Mesenchymal stem cell (in vitro differentiated cells and primary cell): ENCODE results near the gene SUN1. TPM values are rescaled to one million over a fixed set of nuclear protein-coding genes. Genes with fewer than 3 reads are reported as not detected.

ENCODE experiments used
- DNase-seq: peaks from one replicate; pipeline ENCODE4 v3.0.0-alpha.2; 2013
- H2AFZ ChIP-seq: one replicate; pipeline ENCODE4 v1.6.1; 2013; ENCODE audit warnings: low read depth, mild to moderate bottlenecking, control low read depth, inconsistent platforms, low read length, moderate library complexity
- H2AK5ac ChIP-seq: 2 replicates; pipeline ENCODE4 v1.6.1; 2013; ENCODE audit warnings: low read length, moderate library complexity, mild to moderate bottlenecking, inconsistent platforms; ENCODE audit not compliant: severe bottlenecking
- H2BK120ac ChIP-seq: one replicate; pipeline ENCODE4 v1.6.1; 2013; ENCODE audit warnings: low read depth, mild to moderate bottlenecking, inconsistent platforms, low read length, moderate library complexity
- H2BK12ac ChIP-seq, 2 experiments: one replicate each; pipeline ENCODE4 v1.6.1; 2013; ENCODE audit warnings: inconsistent platforms in 2 of 2, low read length in 2 of 2, mild to moderate bottlenecking in 2 of 2, moderate library complexity in 2 of 2, control low read depth in 1 of 2
- H2BK15ac ChIP-seq: one replicate; pipeline ENCODE4 v1.6.1; 2013; ENCODE audit warnings: mild to moderate bottlenecking, low read depth, inconsistent platforms; ENCODE audit not compliant: poor library complexity, severe bottlenecking
- H2BK5ac ChIP-seq: 2 replicates; pipeline ENCODE4 v1.6.1; 2013; ENCODE audit warnings: low read depth, mild to moderate bottlenecking, low read length, control low read depth, inconsistent platforms; ENCODE audit not compliant: poor library complexity, severe bottlenecking
- H3K14ac ChIP-seq, 2 experiments: one replicate each; pipeline ENCODE4 v1.6.1; 2013; ENCODE audit warnings: inconsistent platforms in 2 of 2, low read length in 2 of 2, control low read depth in 1 of 2, mild to moderate bottlenecking in 1 of 2, moderate library complexity in 1 of 2
- H3K18ac ChIP-seq, 2 experiments: one replicate each; pipeline ENCODE4 v1.6.1; 2013; ENCODE audit warnings: inconsistent platforms in 2 of 2, low read length in 2 of 2, control low read depth in 1 of 2, low read depth in 1 of 2, mild to moderate bottlenecking in 1 of 2
- H3K23ac ChIP-seq, 2 experiments: one replicate each; pipeline ENCODE4 v1.6.1; 2013; ENCODE audit warnings: inconsistent platforms in 2 of 2, low read length in 2 of 2, mild to moderate bottlenecking in 2 of 2, moderate library complexity in 2 of 2, control low read depth in 1 of 2
- H3K27ac ChIP-seq: 2 replicates; pipeline ENCODE4 v1.5.1; 2013; ENCODE audit warnings: mild to moderate bottlenecking, moderate library complexity, low read length, control low read depth, inconsistent platforms; ENCODE audit not compliant: poor library complexity, severe bottlenecking
- H3K27me3 ChIP-seq, 2 experiments: 2 replicates each; pipeline versions ENCODE4 v1.6.1 to v1.7.0; 2013; ENCODE audit warnings: low read length in 2 of 2, mild to moderate bottlenecking in 2 of 2, moderate library complexity in 2 of 2, control low read depth in 1 of 2, inconsistent platforms in 1 of 2; ENCODE audit not compliant: control insufficient read depth in 1 of 2, insufficient read depth in 1 of 2
- H3K36me3 ChIP-seq, 2 experiments: 2 replicates each; pipeline versions ENCODE4 v1.6.1 to v1.7.0; 2013; ENCODE audit warnings: low read length in 2 of 2, control low read depth in 1 of 2, inconsistent platforms in 1 of 2, low read depth in 1 of 2, mild to moderate bottlenecking in 1 of 2; ENCODE audit not compliant: insufficient read depth in 2 of 2, control insufficient read depth in 1 of 2
- H3K4ac ChIP-seq, 2 experiments: one replicate each; pipeline ENCODE4 v1.6.1; 2013; ENCODE audit warnings: inconsistent platforms in 2 of 2, low read length in 2 of 2, mild to moderate bottlenecking in 2 of 2, moderate library complexity in 2 of 2, control low read depth in 1 of 2, low read depth in 1 of 2
- H3K4me1 ChIP-seq: 2 replicates; pipeline ENCODE4 v1.6.1; 2013; ENCODE audit warnings: low read depth, low read length, control low read depth; ENCODE audit not compliant: control insufficient read depth, insufficient read depth
- H3K4me2 ChIP-seq: 2 replicates; pipeline ENCODE4 v1.6.1; 2013; ENCODE audit warnings: low read length, mild to moderate bottlenecking, inconsistent platforms; ENCODE audit not compliant: poor library complexity, severe bottlenecking
- H3K4me3 ChIP-seq, 2 experiments: 2 replicates each; pipeline versions ENCODE4 v1.5.1 to v1.7.0; 2013; ENCODE audit warnings: low read length in 2 of 2, mild to moderate bottlenecking in 2 of 2, control low read depth in 1 of 2, low read depth in 1 of 2; ENCODE audit not compliant: insufficient read depth in 1 of 2
- H3K79me1 ChIP-seq: replicated peaks from 2 replicates; pipeline ENCODE4 v1.6.1; 2013; ENCODE audit warnings: mild to moderate bottlenecking, control low read depth, low read length, inconsistent platforms; ENCODE audit not compliant: poor library complexity, severe bottlenecking
- H3K9ac ChIP-seq: 2 replicates; pipeline ENCODE4 v1.7.0; 2013; ENCODE audit warnings: mild to moderate bottlenecking, low read length, moderate library complexity
- H3K9me3 ChIP-seq: 2 replicates; pipeline ENCODE4 v1.7.0; 2013; ENCODE audit warnings: mild to moderate bottlenecking, low read length; ENCODE audit not compliant: control insufficient read depth
- H4K8ac ChIP-seq: one replicate; pipeline ENCODE4 v1.6.1; 2013; ENCODE audit warnings: inconsistent platforms, mild to moderate bottlenecking, low read length, moderate library complexity
- H4K91ac ChIP-seq: one replicate; pipeline ENCODE4 v1.6.1; 2013; ENCODE audit warnings: mild to moderate bottlenecking, low read length, inconsistent platforms
- WGBS: methylation state at CpG from one replicate; pipeline ENCODE4 v1.1.7; 2013; ENCODE audit warnings: mixed read lengths; 5-methylcytosine and 5-hydroxymethylcytosine counted together
- polyA plus RNA-seq, 2 experiments: library from polyadenylated mRNA; stranded (reverse); fragments of 200-250 nt; gene quantifications; one replicate each; pipeline ENCODE4 v1.2.3, GENCODE V29; 2013

SUN1 gene
- polyA plus RNA-seq (2013, experiment 1 of 2) = 67.0 TPM
- polyA plus RNA-seq (2013, experiment 2 of 2) = 68.6 TPM

DNA sequence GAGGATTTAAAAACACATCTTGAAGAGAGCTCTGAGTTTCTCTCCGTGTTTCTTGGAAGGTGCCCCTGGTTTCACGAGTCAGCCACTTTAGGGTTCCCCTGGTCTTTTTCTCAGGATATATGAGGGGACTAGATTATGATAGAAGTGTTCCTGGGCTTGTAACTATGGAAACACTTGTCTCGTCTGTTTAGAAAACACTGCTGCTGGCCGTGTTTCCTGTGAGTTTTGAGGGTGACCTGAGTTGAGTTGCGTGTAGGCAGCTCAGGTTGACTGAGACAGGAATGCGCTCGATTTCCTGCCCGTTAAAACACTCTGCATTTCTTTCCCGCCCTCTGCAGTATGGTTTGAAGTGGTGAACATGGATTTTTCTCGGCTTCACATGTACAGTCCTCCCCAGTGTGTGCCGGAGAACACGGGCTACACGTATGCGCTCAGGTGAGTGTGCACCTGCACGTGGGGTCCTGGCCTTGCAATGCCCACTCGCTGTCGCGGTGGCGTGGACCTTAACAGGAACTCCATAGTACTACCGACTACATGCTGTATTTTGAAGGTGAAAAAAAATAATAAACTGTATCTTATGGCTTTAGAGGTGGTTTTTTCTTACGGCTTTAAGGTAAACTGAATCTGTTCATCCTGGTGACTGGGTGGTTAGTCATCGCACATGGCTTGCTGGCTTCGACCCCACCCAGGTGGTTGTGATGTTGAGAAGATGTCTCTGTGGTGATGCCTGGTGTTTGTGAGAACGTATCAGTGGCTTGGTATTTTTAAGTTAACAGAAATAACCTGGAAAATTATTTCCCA, at the start of gene SUN1:
Gene SUN1, plus strand, starts transcription at position 310 of the 801 bp plus-strand sequence. Its CDS starts 49 bp downstream, at position 359.
- Histone ChIP-seq H3K4me1 (peaks cover 31% of the 10 kb centered on the region), H3K36me3 (peaks cover 20 to 26% of the 10 kb centered on the region in 2 experiments), H2BK12ac (peak within 1 kb of the TSS; percentile 39 to 41), H3K27me3 (no peaks in the 10 kb centered on the region), H3K9me3 (no peaks in the 10 kb centered on the region), H3K23ac (peak within 1 kb of the TSS in 1 of 2 experiments; percentile 46), H2AFZ (no peak within 1 kb of the TSS), H3K4me3 (peak within 1 kb of the TSS in 1 of 2 experiments; percentile 61), H2BK5ac (peak within 1 kb of the TSS; percentile 36), H3K9ac (peak within 1 kb of the TSS; percentile 94), H4K91ac (peak within 1 kb of the TSS; percentile 79), H3K4ac (no peak within 1 kb of the TSS), H3K14ac (peak within 1 kb of the TSS in 1 of 2 experiments; percentile 73), H3K18ac (peak within 1 kb of the TSS; percentile 55 to 88), H2BK15ac (no peak within 1 kb of the TSS), H2AK5ac (peak within 1 kb of the TSS; percentile 54), H3K79me1 (peaks cover 26% of the 10 kb centered on the region), H3K4me2 (peak within 1 kb of the TSS; percentile 49), H2BK120ac (no peak within 1 kb of the TSS), H4K8ac (no peak within 1 kb of the TSS), H3K27ac (peak within 1 kb of the TSS; percentile 83)
- DNase-seq = peak; percentile 93
- WGBS = 41% methylated on average over 23 of the region's 24 CpGs

GRCh38 chr7:782718-783449, 49.4 kb upstream of the SUN1 start:
- no peak overlapping the region for H2BK5ac ChIP-seq
- no peak overlapping the region for H2BK120ac ChIP-seq
- no peak overlapping the region for H2AK5ac ChIP-seq
- no peak overlapping the region for H2BK12ac ChIP-seq
- no peak overlapping the region for H3K9ac ChIP-seq
- H3K4me2 ChIP-seq = no peak overlapping the region
- peaks cover 28% of the 10 kb centered on the region for H3K4me1 ChIP-seq
- H2BK15ac ChIP-seq = no peak overlapping the region
- no peak overlapping the region for H3K4me3 ChIP-seq
- no peak overlapping the region for H3K18ac ChIP-seq
- no peak overlapping the region for H3K4ac ChIP-seq
- H3K14ac ChIP-seq = no peak overlapping the region
- H3K79me1 ChIP-seq = peaks cover 18% of the 10 kb centered on the region
- 97% methylated on average over 54 of the region's 56 CpGs for whole genome bisulfite sequencing
- H3K27ac ChIP-seq = no peak overlapping the region
- no peak overlapping the region for H3K23ac ChIP-seq
- H3K9me3 ChIP-seq = no peaks in the 10 kb centered on the region
- no peaks in the 10 kb centered on the region for H3K27me3 ChIP-seq
- H2AFZ ChIP-seq = no peak overlapping the region
- H4K91ac ChIP-seq = no peak overlapping the region
- H4K8ac ChIP-seq = no peak overlapping the region
- H3K36me3 ChIP-seq = peaks cover 55 to 68% of the 10 kb centered on the region in 2 experiments
- no peak for DNase-seq

DNA sequence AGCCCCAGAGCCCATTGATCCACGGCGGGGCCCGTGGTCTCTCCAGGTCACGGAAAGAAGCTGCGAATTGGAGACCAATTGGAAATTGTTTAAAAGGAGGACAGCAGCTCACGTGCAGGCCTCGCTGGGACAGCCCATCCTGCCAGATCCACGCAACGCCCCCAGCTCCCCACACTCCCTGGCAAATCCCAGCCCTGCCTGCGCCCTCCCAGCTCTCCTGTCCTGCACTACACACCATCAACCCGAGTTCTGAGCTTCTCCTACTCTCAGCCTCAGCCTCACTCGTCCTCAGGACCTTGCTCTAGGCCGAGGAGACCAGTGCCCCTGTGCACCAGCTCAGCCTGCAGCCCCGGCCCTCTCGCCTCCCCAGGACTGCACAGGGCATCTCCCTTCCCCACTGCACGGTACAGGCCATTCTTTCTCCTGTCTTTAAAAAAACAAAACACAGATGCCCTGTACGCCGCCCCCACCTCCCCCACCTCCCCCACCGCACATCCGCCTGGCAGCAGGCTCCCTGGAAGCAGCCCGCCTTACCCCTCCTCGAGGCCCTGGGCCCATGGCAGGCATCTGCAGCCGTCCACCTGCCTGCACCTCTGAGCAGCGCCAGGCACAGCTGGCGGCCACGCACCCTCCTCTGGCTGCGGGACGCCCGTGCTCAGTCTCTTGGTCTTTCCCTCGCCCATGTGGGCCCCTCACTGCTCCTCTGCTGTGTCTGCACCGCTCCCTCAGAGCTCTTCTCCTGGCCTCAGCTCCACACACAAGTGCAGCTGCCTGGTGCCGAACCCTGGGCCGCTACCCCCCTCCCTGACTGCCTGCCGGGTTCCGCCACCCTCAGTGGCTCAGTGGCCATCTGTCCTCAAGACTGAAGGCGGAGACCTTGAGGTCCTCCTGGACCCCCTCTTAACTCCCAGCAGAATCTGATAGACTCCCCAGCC, 48.5 kb upstream of the SUN1 start:
- H3K9me3 ChIP-seq = no peaks in the 10 kb centered on the region
- H2BK15ac ChIP-seq = no peak overlapping the region
- WGBS = 97% methylated on average over 36 of the region's 36 CpGs
- no peak overlapping the region for H2AK5ac ChIP-seq
- H2AFZ ChIP-seq = no peak overlapping the region
- peaks cover 18% of the 10 kb centered on the region for H3K79me1 ChIP-seq
- H3K18ac ChIP-seq = no peak overlapping the region
- H3K4ac ChIP-seq = no peak overlapping the region
- H3K23ac ChIP-seq = no peak overlapping the region
- peaks cover 20% of the 10 kb centered on the region for H3K4me1 ChIP-seq
- peaks cover 57 to 63% of the 10 kb centered on the region in 2 experiments for H3K36me3 ChIP-seq
- no peaks in the 10 kb centered on the region for H3K27me3 ChIP-seq
- H3K14ac ChIP-seq = no peak overlapping the region
- H2BK12ac ChIP-seq = no peak overlapping the region
- no peak overlapping the region for H3K4me2 ChIP-seq
- DNase-seq = no peak
- H2BK120ac ChIP-seq = no peak overlapping the region
- no peak overlapping the region for H3K9ac ChIP-seq
- no peak overlapping the region for H4K8ac ChIP-seq
- H3K27ac ChIP-seq = no peak overlapping the region
- H2BK5ac ChIP-seq = no peak overlapping the region
- H3K4me3 ChIP-seq = no peak overlapping the region
- no peak overlapping the region for H4K91ac ChIP-seq
